Endothelial cell of umbilical vein (primary cell): ENCODE results near the gene LGALS3. TPM values are rescaled to one million over a fixed set of nuclear protein-coding genes. Genes with fewer than 3 reads are reported as not detected.

Experiments
- BruUV-seq: library from RNA; stranded (reverse); fragments of 400-500 nt; replicated peaks from 2 replicates; lab custom pipeline; 2021; lab: Mats Ljungman, UMichigan
- CTCF ChIA-PET: fragments of 300-600, 350-600 bp; sonication (Branson Sonifier 250); formaldehyde crosslinking; loops from one replicate; lab custom pipeline; 2021; ENCODE audit warnings: antibody characterized with exemption, inconsistent platforms; lab: Charles Lee
- POLR2A ChIA-PET: fragments of 300-600, 350-600 bp; sonication (Branson Sonifier 250); formaldehyde crosslinking; loops from one replicate; lab custom pipeline; 2021; ENCODE audit warnings: antibody characterized with exemption, inconsistent platforms; lab: Charles Lee
- DNase-seq: peaks from one replicate; pipeline ENCODE4 v3.0.0-alpha.2; 2011; ENCODE audit warnings: low read depth, low spot score
- FAIRE-seq: peaks from 2 replicates; lab custom pipeline; 2011; peaks lifted over from hg19 to GRCh38; lab: Jason Lieb, UNC
- H2AFZ ChIP-seq: 2 replicates; pipeline ENCODE4 v1.6.0; 2012; ENCODE audit warnings: low read depth, low read length, control low read depth, inconsistent platforms
- H3K27ac ChIP-seq: 2 replicates; pipeline ENCODE4 v1.5.1; 2011; ENCODE audit warnings: low read depth, mild to moderate bottlenecking, control low read depth, low read length, moderate library complexity; ENCODE audit not compliant: insufficient read depth
- H3K27me3 ChIP-seq, 2 experiments: 2 replicates each; pipeline versions ENCODE4 v1.6.0 to v1.6.1; 2011; ENCODE audit warnings: low read length in 2 of 2, mixed read lengths in 1 of 2; ENCODE audit not compliant: control insufficient read depth in 2 of 2, insufficient read depth in 2 of 2
- H3K36me3 ChIP-seq, 2 experiments: 2 replicates in 1 of 2; 3 replicates in 1 of 2; pipeline ENCODE4 v1.5.1; 2011; ENCODE audit warnings: low read length in 2 of 2, mild to moderate bottlenecking in 1 of 2, moderate library complexity in 1 of 2; ENCODE audit not compliant: control insufficient read depth in 2 of 2, insufficient read depth in 2 of 2; ENCODE audit errors: extremely low read depth in 1 of 2
- H3K4me1 ChIP-seq: 3 replicates; pipeline ENCODE4 v1.5.1; 2011; ENCODE audit warnings: mild to moderate bottlenecking, low read length; ENCODE audit not compliant: control insufficient read depth, insufficient read depth; ENCODE audit errors: extremely low read depth
- H3K4me2 ChIP-seq: 2 replicates; pipeline ENCODE4 v1.6.1; 2011; ENCODE audit warnings: low read length, control low read depth, mixed read lengths; ENCODE audit not compliant: insufficient read depth
- H3K4me3 ChIP-seq, 3 experiments: fragments of 200-600 bp in 1 of 3; sonication (generic), shearing (Covaris generic) in 1 of 3; replicated peaks in 1 of 3; 2 replicates each; pipeline ENCODE4 v1.5.1; 2011 to 2016; ENCODE audit warnings: control low read depth in 3 of 3, low read length in 3 of 3, mild to moderate bottlenecking in 2 of 3, inconsistent platforms in 1 of 3, low read depth in 1 of 3, moderate library complexity in 1 of 3; ENCODE audit not compliant: insufficient read depth in 1 of 3
- H3K79me2 ChIP-seq: 2 replicates; pipeline ENCODE4 v1.6.0; 2012; ENCODE audit warnings: low read length, inconsistent platforms; ENCODE audit not compliant: control insufficient read depth, insufficient read depth
- H3K9ac ChIP-seq: replicated peaks from 2 replicates; pipeline ENCODE3; 2011; ENCODE audit warnings: low read length, control low read depth; ENCODE audit not compliant: insufficient read depth; ENCODE audit errors: extremely low read depth
- H3K9me1 ChIP-seq: replicated peaks from 3 replicates; pipeline ENCODE4 v1.6.0; 2011; ENCODE audit warnings: mild to moderate bottlenecking, low read length; ENCODE audit not compliant: control insufficient read depth, insufficient read depth; ENCODE audit errors: extremely low read depth
- H3K9me3 ChIP-seq: replicated peaks from 2 replicates; pipeline ENCODE4 v1.5.1; 2012; ENCODE audit warnings: low read length, inconsistent platforms; ENCODE audit not compliant: control insufficient read depth, insufficient read depth
- H4K20me1 ChIP-seq: replicated peaks from 2 replicates; pipeline ENCODE3; 2011; ENCODE audit warnings: mild to moderate bottlenecking, low read length; ENCODE audit not compliant: control insufficient read depth, insufficient read depth; ENCODE audit errors: extremely low read depth
- EZH2 ChIP-seq: IDR thresholded peaks from 2 replicates; pipeline ENCODE4 v1.6.1; 2012; ENCODE audit warnings: borderline replicate concordance, low read depth, mild to moderate bottlenecking, moderate library complexity, low read length, inconsistent platforms; ENCODE audit not compliant: severe bottlenecking
- FOS ChIP-seq: IDR thresholded peaks from 2 replicates; pipeline ENCODE4 v1.6.1; 2011; ENCODE audit warnings: mild to moderate bottlenecking, low read length, moderate library complexity, borderline replicate concordance; ENCODE audit not compliant: insufficient read depth
- GATA2 ChIP-seq: IDR thresholded peaks from 2 replicates; pipeline ENCODE4 v1.7.0; 2011; ENCODE audit warnings: low read depth, mild to moderate bottlenecking, moderate library complexity, mixed read lengths, low read length; ENCODE audit not compliant: insufficient read length, insufficient read depth
- JUN ChIP-seq: IDR thresholded peaks from 2 replicates; pipeline ENCODE4 v1.6.1; 2011; ENCODE audit warnings: borderline replicate concordance, low read depth; ENCODE audit not compliant: insufficient read length, insufficient read depth
- MYC ChIP-seq: IDR thresholded peaks from one replicate; pipeline ENCODE4 v1.6.1; 2011; ENCODE audit warnings: mild to moderate bottlenecking, low read depth, low read length
- POLR2A ChIP-seq: IDR thresholded peaks from 2 replicates; pipeline ENCODE4 v1.6.1; 2012; ENCODE audit warnings: low read depth, mild to moderate bottlenecking, control low read depth, low read length
- POLR2AphosphoS5 ChIP-seq: IDR thresholded peaks from 2 replicates; pipeline ENCODE4 v1.6.1; 2012; ENCODE audit warnings: low read depth, mild to moderate bottlenecking, control low read depth, low read length, moderate library complexity; ENCODE audit not compliant: insufficient read depth
- dilution Hi-C: fragments of 300-500 bp; cut with MboI; formaldehyde crosslinking; loops from one replicate; pipeline ENCODE4 v1.15.0; 2019; ENCODE audit warnings: low sequenced_read_pairs; ENCODE audit not compliant: extremely low pct_ligation_motif_present
- intact Hi-C: fragments of 100-400 bp; cut with micrococcal nuclease; formaldehyde crosslinking; loops from one replicate; pipeline ENCODE4 v1.10.0; 2022
- polyA plus RNA-seq, 4 experiments: library from polyadenylated mRNA; depleted of rRNA in 3 of 4; stranded (reverse) in 3 of 4; unstranded in 1 of 4; fragments of >200 nt; gene quantifications; 2 replicates each; pipeline versions ENCODE4 v1.2.1 to v1.2.3, GENCODE V29; 2011 to 2012; ENCODE audit warnings: missing spikeins in 1 of 4
- total RNA-seq: library from RNA; stranded (reverse); gene quantifications from 2 replicates; pipeline ENCODE4 v1.2.3, GENCODE V29; 2021
- TF ChIP-seq, protein P1 (sequence below): IDR thresholded peaks from 2 replicates; pipeline ENCODE4 v1.6.1; 2011; ENCODE audit not compliant: insufficient read depth, insufficient read length
- TF ChIP-seq, protein P2 (sequence below), 2 donors: IDR thresholded peaks; 1 replicate in 1 of 2; 2 replicates in 1 of 2; pipeline ENCODE4 v1.5.1; 2011; ENCODE audit warnings: low read length in 2 of 2, mild to moderate bottlenecking in 2 of 2, moderate library complexity in 2 of 2, control low read depth in 1 of 2, inconsistent platforms in 1 of 2, low read depth in 1 of 2; ENCODE audit not compliant: insufficient read depth in 1 of 2; ENCODE audit errors: extremely low read depth in 1 of 2

Gene LGALS3
- total and polyA plus RNA-seq, 2 donors (not counting 3 experiments of a cell fraction or from before 2014, with no cell fraction given) = 33.8 to 55.1 TPM

DNA sequence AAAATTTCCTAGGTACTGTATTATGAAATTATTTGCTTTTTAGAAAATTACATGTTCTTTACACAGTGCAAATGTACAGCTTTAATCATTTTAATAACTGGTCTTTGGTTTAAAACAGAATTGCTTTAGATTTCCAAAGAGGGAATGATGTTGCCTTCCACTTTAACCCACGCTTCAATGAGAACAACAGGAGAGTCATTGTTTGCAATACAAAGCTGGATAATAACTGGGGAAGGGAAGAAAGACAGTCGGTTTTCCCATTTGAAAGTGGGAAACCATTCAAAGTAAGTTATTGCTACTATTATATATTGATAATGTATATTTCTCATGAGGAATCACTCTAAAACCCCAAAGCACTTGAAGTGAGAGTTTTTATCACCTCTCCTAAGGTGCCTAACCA is 13.4 kb downstream of the LGALS3 start:
- no peak for FAIRE-seq
- POLR2A ChIA-PET = no interaction called here

More for the DNA sequence above, 13.4 kb downstream of the LGALS3 start:
- intact Hi-C loops (no loop called here), dilution Hi-C loops (no loop called here)
- H3K27ac ChIP-seq = no peak overlapping the region
- peaks cover 2% of the 10 kb centered on the region for H3K79me2 ChIP-seq
- no peak overlapping the region for H2AFZ ChIP-seq
- H3K4me2 ChIP-seq = no peak overlapping the region
- CTCF ChIA-PET = interaction anchor here (0.6 to 1.0 kb wide), 2 partner anchors 10 to 18 kb away, joined by 3 read pairs; no protein-coding TSS in a partner anchor
- BruUV-seq = no TSS peak
- no peaks in the 10 kb centered on the region for H4K20me1 ChIP-seq
- no peak overlapping the region for H3K4me3 ChIP-seq
- no peaks in the 10 kb centered on the region for H3K9me3 ChIP-seq
- H3K9me1 ChIP-seq = no peaks in the 10 kb centered on the region
- peaks cover 7% of the 10 kb centered on the region for H3K4me1 ChIP-seq
- no peak overlapping the region for H3K9ac ChIP-seq
- peaks cover 4 to 27% of the 10 kb centered on the region in 2 experiments for H3K36me3 ChIP-seq
- DNase-seq = no peak
- no peaks in the 10 kb centered on the region for H3K27me3 ChIP-seq
- TF ChIP-seq MYC = no peak
- TF ChIP-seq, protein P1, sequence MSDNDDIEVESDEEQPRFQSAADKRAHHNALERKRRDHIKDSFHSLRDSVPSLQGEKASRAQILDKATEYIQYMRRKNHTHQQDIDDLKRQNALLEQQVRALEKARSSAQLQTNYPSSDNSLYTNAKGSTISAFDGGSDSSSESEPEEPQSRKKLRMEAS = no peak
- TF ChIP-seq POLR2AphosphoS5 = no peak
- TF ChIP-seq, protein P2, sequence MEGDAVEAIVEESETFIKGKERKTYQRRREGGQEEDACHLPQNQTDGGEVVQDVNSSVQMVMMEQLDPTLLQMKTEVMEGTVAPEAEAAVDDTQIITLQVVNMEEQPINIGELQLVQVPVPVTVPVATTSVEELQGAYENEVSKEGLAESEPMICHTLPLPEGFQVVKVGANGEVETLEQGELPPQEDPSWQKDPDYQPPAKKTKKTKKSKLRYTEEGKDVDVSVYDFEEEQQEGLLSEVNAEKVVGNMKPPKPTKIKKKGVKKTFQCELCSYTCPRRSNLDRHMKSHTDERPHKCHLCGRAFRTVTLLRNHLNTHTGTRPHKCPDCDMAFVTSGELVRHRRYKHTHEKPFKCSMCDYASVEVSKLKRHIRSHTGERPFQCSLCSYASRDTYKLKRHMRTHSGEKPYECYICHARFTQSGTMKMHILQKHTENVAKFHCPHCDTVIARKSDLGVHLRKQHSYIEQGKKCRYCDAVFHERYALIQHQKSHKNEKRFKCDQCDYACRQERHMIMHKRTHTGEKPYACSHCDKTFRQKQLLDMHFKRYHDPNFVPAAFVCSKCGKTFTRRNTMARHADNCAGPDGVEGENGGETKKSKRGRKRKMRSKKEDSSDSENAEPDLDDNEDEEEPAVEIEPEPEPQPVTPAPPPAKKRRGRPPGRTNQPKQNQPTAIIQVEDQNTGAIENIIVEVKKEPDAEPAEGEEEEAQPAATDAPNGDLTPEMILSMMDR (IDR thresholded peaks at IDR 0.05; ENCODE audit: extremely low read depth in 1 of 2, insufficient read depth in 1 of 2, low read depth in 1 of 2, low read length in 2 of 2) = no peak
- TF ChIP-seq FOS = no peak
- TF ChIP-seq JUN = no peak
- no peak for TF ChIP-seq GATA2
- TF ChIP-seq EZH2 = no peak
- TF ChIP-seq POLR2A = no peak
